GM19035 (cell line): ENCODE data around the gene TMEM130.

ENCODE experiments used
- ATAC-seq: cut with Tn5 transposase; IDR thresholded peaks from one replicate; pipeline ENCODE4 v1.9.1; 2021; ENCODE audit not compliant: unreplicated experiment

The TMEM130 gene

GRCh38 chr7:98810153-98810802 is 59.5 kb downstream of the TMEM130 start:
- ATAC-seq = no peak

DNA sequence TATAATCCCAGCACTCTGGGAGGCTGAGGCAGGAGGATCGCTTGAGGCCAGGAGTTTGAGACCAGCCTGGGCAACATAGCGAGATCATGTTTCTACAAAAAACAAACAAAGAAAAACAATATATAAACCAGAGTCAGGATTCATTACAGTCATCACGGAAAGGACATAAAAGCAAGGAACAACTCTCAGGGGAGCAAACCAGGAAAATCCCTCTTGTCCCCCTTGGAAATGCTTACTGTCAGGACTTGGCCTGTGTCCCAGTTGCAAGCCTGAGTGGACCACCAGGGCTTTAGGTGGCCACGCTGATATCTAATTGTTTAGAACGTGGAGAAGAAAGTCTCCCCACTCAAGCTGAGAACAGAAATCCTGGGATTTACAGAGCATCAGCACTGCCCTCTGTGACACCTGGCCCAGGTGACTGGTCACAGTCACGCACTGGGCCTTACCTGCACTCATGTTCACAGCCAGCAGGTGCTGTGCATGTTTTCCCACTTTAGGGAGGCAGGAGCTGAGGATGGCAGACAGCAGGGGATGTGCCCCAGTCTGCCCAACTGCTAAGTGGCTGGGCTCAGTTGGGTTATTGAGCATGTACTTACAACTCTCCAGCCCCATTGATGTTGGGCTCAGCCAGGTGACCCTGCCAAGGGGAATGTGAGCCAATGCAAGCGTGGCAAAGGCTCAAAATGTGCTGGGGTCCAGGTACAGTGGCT is 60.9 kb downstream of the TMEM130 start:
- no peak for ATAC-seq

DNA sequence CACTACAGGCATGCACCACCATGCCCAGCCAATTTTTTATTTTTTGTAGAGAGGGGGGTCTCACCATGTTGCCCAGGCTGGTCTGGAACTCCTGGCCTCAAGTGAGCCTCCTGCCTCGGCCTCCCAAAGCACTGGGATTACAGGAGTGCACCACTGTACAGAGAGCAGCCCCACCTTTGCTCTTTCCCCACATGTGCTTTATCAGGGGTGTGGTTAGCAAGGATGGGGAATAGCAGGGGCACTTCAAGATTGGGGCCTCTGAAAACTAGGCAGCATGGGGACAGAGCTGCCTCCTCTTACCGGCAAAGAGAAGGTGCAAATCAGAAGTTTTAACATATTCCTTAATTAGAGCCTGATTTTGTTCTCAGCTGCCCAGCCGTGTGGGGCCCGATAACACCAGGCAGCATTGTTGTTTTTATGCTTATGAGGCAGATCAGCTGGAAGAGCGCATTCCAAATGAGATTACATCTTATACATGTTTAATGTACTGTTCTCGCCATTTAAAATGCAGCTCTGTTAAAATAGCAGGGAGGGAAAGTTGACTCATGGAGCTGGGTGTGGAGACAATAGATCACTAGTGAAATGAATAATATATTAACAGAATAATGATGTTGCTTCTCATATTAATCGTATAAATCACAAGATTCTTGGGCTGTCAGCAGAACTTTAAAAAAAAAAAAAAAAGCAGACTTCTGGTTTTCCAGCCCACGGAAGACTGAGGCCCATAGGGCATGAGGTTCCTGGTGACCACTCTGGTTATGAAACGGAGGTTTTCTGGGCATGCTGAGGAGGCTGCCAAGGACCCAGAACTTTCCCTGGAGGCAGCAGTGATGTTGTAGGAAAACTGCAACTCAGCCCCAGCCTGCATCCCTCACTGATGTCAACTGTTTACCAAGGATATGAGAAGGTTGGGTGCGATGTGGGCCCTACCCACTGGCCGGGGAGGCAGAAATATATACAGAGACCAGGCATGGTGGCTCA is 62.5 kb downstream of the TMEM130 start:
- ATAC-seq = no peak

DNA sequence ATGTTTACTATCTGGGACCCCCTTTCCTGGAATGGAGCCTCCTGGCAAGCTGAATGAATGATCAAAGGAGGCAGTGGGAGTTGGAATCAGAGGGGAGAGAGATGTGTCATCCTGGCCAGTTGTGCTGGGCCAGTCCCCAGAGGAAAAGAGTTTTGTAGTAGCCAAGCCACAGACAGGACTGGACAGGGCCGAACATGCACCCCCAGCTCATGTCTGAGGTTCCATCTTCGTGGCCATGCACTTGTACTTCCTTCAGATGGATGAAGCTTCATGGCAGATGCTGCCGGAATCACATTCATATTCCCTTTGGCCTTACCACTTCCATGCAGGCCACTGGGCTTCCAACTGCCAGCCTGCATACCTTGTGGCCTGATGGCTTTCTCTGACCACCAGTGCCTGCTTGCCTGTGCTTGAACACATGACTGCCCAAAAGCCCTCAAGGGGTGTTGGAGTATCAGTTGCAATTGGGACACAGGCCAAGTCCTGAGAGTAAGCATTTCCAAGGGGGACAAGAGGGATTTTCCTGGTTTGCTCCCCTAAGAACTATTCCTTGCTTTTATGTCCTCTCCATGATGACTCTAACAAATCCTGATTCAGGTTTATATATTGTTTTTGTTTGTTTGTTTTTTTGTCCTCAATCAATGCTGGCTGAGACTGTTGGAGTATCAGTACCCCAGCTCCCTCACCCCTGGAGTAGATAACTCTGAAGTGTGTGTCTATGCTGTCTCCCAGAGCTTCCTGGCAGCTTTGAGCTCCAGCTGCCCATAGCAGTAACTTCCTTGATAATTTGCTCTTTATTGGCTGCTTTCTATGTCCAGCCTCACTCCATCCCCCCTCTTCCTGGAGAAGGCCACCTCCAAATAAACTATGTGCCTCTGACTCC is 63.6 kb downstream of the TMEM130 start:
- ATAC-seq = no peak

GRCh38 chr7:98802781-98803110 is 67.1 kb downstream of the TMEM130 start:
- peak; percentile 43 for ATAC-seq

DNA sequence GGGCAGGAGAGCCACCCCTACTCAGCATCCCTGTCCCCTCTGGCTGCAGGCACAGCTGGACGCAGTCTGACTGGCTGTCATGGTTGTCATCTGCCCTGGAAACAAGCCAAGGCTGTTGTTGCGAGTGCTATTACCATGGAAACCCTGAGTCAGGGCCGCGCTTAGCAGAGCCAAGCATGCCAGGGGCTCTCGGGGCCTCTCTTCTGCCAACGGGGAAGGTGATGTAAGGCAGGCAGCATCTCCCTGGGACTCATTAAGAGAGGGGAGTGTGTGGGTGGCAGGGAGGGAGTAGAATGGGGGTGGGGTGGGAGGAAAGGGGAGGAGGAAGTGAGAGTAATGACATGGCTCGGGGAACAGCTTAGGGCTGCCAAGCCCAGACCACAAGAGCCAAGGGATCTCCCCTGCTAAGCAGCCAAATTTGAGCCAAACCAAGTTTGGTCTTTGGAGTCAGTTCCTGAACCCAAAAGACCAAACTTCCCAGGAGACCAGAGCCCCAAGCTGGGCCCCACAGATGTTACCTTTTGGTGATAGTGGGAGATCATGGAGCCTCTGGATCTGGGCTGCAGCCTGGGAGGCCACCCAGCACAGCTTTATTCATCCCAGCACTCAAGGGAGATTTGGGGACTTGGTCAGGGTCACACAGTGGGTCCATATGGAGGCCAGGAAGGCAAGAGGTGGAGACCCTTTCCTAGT is 67.6 kb downstream of the TMEM130 start:
- peak; percentile 78 for ATAC-seq

DNA sequence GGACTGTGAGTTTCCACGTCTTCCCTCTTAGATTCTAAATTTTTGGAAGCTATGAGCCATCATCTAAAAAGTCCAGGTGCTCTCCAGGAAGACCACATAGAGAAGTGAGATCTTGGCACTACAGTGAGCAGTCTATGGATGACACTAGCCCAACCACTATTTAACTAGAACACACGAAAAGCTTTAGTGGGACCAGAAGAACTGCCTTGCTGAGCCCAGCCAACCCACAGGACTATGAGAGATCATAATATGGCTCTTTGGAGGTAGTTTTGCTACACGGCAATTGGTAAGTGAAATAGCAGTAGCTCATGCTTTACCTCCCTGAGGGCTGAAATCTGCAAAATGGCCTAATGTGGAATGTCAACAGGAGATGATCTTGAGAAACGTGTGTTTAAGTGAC is 68.8 kb downstream of the TMEM130 start:
- no peak for ATAC-seq

GRCh38 chr7:98797150-98797549 is 72.7 kb downstream of the TMEM130 start:
- ATAC-seq = no peak
